GM19324 (cell line): ENCODE results near the gene ZNF79.

Experiments
- ATAC-seq: cut with Tn5 transposase; IDR thresholded peaks from one replicate; pipeline ENCODE4 v1.9.1; 2021; ENCODE audit warnings: mild to moderate bottlenecking, moderate library complexity; ENCODE audit not compliant: unreplicated experiment, low FRiP score

Gene ZNF79

GRCh38 chr9:127397646-127398274, 26.4 kb upstream of the ZNF79 start:
- ATAC-seq: no peak

DNA sequence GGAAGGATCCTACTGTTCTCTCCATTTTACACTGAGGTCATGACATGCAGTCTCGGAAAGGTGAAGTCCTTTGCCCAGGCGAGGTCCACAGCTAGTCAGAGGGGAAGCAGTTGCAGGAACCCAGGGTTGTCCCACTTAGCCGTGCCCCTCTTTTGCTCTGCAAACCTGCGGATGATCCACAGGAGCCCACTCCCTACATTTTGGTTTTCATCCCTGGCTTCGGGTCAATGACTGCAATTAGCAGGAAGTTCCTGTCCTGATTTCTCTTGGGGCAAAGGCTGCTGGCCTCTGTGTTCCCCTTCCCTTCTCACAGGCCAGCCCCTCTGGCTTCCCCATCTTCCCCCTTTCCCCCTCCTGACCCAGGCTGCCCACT, 25.9 kb upstream of the ZNF79 start:
- no peak for ATAC-seq

- ATAC-seq: no peak
These were observed 25.3 kb upstream of the ZNF79 start for GRCh38 chr9:127398715-127399400.

GRCh38 chr9:127399736-127400269, 24.4 kb upstream of the ZNF79 start:
- ATAC-seq: no peak

GRCh38 chr9:127402401-127403090, 21.6 kb upstream of the ZNF79 start:
- ATAC-seq: no peak

- ATAC-seq: no peak
These were observed 20.5 kb upstream of the ZNF79 start for GRCh38 chr9:127403507-127404192.

GRCh38 chr9:127404631-127405030, 19.6 kb upstream of the ZNF79 start:
- ATAC-seq: no peak

DNA sequence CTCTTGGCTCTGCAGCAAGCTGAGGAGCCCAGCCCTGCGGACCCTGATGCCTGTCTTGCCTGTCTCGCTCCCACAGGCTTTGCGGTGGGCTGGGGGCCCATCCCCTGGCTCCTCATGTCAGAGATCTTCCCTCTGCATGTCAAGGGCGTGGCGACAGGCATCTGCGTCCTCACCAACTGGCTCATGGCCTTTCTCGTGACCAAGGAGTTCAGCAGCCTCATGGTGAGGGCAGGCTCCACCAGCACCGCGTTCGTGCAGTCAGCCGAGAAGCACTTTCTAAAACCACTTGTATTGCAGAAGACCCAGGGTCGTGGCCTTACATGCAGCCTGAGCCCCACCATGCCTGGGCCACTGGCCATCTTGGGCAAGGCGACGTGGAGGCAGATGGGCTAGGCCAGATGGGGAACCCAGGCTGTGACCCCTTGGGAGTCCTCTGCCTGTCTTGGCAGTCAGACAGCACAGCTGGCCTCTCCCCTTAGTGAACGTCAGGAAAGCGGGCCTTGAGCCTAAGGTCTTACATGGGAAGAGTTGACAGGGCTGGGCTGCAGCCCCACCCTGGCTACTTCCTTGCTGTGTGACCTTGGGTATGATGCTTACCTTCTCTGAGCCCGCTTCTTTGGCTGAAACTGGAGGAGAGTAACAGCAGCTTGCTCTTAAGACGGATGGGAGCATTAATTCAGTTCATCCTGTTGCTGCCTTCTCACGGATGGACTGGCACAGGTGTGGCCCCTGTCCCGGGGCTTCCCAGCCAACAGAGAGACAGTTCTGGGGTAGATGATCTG, 18.6 kb upstream of the ZNF79 start:
- ATAC-seq: no peak

DNA sequence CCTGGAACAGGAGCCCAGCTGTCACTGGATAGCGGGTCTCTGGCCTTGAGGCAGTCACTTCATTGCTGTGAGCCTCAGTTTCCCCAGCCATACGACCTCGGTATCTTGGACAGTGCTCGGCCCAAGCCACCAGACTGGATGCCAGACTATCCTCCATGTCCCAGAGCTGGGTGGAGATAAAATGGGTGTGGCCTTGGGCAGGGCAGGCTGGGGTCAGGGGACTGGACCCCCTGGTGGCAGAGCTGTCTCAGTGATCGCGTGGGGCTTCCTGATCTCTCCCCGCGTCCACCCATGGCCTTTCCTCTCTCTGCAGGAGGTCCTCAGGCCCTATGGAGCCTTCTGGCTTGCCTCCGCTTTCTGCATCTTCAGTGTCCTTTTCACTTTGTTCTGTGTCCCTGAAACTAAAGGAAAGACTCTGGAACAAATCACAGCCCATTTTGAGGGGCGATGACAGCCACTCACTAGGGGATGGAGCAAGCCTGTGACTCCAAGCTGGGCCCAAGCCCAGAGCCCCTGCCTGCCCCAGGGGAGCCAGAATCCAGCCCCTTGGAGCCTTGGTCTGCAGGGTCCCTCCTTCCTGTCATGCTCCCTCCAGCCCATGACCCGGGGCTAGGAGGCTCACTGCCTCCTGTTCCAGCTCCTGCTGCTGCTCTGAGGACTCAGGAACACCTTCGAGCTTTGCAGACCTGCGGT, 17.2 kb upstream of the ZNF79 start:
- ATAC-seq: no peak

DNA sequence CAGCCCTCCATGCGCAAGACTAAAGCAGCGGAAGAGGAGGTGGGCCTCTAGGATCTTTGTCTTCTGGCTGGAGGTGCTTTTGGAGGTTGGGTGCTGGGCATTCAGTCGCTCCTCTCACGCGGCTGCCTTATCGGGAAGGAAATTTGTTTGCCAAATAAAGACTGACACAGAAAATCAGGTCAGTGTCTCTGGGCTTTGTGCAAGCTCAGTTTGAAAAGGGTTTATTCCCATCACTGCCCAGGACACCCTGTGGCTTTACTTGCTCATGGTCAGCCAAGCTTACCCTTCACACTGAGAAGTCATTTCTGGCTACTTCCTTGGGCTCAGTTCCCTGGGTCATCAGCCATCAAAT, 16.7 kb upstream of the ZNF79 start:
- ATAC-seq: no peak

DNA sequence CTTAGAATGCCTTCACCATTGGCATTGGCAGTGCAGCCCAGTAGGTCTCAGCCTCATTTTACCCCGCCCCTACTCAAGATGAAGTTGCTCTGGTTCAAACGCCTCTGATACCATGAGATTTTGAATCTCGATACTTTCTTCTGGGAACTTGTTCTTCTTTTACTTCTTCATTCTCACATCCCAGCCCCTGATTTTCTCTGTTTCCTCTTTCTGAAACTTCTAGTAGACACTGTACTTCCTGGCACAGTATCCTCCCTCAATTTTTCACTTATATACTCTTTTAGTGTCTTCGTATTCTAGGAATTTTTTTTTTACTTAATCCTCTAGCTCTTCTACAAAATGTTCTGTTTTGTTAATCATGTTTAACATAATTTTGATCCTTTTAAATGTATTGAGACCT, 13.1 kb upstream of the ZNF79 start:
- no peak for ATAC-seq

GRCh38 chr9:127415141-127415540, 9.0 kb upstream of the ZNF79 start:
- ATAC-seq: no peak

DNA sequence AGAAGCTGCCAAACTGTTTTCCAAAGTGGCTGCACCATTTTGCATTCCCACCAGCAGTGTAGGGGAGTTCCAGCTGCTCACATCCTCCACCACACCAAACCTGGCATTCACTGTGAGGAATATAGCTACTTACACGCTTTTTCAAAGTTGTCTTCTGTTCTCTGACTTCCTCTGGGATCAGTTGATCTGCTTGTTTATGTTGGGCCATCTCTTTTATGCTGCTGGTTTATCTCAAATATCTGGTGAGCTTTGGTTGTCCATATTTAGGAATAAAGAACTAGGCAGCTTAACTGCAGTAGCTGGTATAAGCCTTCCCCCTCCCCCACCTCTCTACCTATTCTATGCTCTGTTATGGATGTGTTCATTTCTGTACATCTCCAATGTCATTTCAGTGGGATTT, 8.5 kb upstream of the ZNF79 start:
- no peak for ATAC-seq

DNA sequence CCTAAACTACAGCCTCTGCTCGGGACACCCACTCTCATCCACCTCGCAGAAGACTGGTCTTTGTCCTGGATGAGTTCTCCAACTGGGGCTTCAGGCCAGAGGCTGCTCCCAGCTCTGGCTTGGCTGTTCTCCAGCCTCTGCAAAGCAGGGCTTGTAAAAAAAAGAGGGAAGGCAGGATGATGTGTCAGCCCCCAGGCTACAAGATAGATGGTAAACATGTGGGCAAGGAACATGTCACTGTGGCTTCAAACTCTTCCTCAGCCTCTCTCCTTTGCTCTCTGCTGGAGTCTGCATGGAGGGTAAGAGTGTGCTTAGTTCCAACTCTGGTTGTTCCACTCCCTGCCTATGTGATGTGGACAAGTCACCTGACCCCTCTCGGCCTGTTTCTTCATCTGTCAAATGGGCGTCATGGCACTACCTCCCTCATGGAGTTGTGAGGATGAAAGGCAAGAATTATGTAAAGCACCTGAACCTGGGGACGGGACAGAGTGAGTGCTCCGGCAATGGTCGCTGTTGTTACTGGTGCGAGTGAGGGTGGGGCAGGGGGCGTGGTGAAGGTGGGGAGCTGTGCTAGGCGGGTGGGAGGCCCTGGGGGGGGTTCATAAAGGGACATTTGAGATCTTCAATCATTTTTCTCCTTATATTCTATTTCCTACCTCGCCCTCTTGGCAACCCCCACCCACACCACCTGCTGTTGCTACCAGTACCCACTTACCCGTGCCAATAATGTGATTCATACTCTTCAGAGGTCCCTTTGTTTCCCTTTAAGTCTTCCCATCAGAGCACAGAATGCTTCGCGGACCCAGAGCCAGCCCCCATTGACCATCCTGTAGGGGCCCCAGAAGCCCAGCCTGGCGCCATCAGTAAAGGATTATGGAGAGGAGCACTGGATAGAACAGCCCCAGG, 6.8 kb upstream of the ZNF79 start:
- no peak for ATAC-seq

GRCh38 chr9:127418037-127418471, 6.1 kb upstream of the ZNF79 start:
- no peak for ATAC-seq

GRCh38 chr9:127419348-127419747, 4.8 kb upstream of the ZNF79 start:
- no peak for ATAC-seq

- ATAC-seq: no peak
These were observed 3.1 kb upstream of the ZNF79 start for GRCh38 chr9:127421057-127421456.

DNA sequence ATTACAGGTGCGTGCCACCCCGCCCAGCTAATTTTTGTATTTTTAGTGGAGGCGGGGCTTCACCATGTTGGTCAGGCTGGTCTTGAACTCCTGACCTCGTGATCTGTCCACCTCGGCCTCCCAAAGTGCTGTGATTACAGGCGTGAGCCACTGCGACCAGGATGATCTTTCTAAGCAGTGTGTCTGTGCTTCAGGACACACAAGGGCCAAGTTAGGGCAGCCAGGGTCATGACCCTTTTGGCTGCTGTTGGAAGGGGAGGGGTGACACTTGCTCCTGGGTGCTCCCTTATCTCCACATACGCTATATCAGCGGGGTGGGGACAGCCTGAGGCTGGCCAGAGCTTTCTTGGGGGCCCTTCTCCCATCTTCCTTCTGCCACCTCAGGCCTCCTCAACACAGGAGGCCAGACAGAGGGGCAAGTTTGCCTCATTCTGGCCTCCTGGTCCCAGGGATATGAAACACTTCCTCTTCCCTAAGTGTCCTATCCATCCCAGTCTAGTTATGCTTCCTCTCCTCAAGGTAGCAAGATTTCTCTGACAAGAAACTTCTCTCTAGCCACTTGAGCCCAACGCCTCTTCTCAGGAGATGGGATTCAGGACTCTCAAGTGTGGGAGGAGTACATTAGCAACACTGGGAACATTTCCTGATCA, 1.9 kb upstream of the ZNF79 start:
- ATAC-seq: no peak
